Omental fat pad (tissue), 4 donors: ENCODE data around the gene ROBO1. TPM values are rescaled to one million over a fixed set of nuclear protein-coding genes. Genes with fewer than 3 reads are reported as not detected.

ENCODE experiments used
- ATAC-seq: fragments of 150-250 bp; one replicate; pipeline ENCODE4 v1.9.1; 2016; ENCODE audit warnings: mild to moderate bottlenecking, moderate library complexity; ENCODE audit not compliant: low FRiP score
- DNase-seq: peaks from one replicate; pipeline ENCODE4 v3.0.0-alpha.2; 2019; ENCODE audit warnings: low spot score
- total RNA-seq, 4 donors: library from RNA; depleted of rRNA; stranded (reverse); fragments of >200 nt; gene quantifications; one replicate each; pipeline ENCODE4 v1.1.0, GENCODE V29; 2016
- TF ChIP-seq, protein P1 (sequence below), 3 donors: fragments of 450-650 bp; IDR thresholded peaks; one replicate each; pipeline ENCODE4 v1.5.1; 2016 to 2017; ENCODE audit warnings: antibody characterized with exemption in 3 of 3, mild to moderate bottlenecking in 3 of 3, moderate library complexity in 2 of 3

Gene ROBO1
- total RNA-seq, 4 donors from 2014 or later, result 13.7 to 34.2 (median 21.0) TPM

DNA sequence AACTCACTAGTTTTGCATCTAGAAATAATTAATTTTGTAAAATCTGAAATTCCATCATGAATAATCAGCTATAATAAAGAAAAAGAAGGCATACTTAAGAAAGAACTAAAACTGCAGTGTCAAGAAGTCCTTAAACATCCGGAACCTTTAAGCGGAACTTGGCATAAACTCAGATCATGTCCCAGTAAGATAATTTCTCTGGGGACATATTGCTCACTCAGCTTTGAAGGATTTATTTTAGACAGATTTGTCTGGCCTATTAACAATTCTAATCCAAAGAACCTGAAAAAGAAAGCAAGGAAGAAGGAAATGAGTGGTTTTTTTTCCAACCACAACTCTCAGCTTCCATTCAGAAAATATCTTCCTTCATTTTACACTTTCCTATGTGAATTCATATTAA, 850.3 kb downstream of the ROBO1 start:
- ATAC-seq (no peak), DNase-seq (no peak)
- TF ChIP-seq, protein P1, sequence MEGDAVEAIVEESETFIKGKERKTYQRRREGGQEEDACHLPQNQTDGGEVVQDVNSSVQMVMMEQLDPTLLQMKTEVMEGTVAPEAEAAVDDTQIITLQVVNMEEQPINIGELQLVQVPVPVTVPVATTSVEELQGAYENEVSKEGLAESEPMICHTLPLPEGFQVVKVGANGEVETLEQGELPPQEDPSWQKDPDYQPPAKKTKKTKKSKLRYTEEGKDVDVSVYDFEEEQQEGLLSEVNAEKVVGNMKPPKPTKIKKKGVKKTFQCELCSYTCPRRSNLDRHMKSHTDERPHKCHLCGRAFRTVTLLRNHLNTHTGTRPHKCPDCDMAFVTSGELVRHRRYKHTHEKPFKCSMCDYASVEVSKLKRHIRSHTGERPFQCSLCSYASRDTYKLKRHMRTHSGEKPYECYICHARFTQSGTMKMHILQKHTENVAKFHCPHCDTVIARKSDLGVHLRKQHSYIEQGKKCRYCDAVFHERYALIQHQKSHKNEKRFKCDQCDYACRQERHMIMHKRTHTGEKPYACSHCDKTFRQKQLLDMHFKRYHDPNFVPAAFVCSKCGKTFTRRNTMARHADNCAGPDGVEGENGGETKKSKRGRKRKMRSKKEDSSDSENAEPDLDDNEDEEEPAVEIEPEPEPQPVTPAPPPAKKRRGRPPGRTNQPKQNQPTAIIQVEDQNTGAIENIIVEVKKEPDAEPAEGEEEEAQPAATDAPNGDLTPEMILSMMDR (IDR thresholded peaks at IDR 0.05), result no peak

DNA sequence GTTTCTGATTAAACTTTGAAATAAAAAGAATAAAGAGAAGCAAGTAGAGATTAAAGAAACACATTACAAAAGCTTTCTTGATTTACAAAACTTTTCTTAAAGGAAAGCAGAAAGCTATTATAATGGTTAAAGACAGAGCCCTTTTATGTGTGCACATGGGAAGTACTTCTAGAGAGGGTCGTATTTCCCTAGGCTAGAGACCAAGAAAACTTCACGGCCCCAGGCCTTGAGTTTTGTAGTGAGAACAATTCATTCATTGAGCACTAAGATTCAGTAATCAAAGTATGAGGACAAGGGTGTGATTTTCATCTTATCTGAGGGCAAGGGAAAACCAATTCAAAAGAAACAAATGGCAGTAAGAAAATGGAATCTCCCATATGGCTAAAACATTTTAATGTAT, 854.1 kb downstream of the ROBO1 start:
- ATAC-seq, result no peak
- TF ChIP-seq, protein P1 (IDR thresholded peaks at IDR 0.05), result no peak
- no peak for DNase-seq

DNA sequence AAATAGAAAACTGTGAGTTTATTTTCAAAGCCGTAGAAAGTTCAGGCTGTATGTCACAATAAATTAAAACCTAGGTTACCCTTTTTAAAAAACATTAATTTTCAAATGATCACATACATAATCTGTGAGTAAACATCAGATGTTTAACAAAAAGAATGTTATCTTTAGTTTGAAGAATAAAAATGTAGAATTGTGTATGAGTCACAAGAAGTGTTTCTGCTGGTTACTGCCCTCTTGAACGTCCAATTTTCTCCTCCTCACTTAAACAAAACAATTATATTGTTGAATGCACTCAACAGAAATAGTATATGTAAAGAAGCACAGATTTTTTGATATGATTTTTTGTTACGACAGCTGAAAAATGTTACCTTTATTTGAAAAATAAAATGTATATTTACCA, 855.1 kb downstream of the ROBO1 start:
- ATAC-seq (no peak), DNase-seq (no peak)
- TF ChIP-seq, protein P1 (IDR thresholded peaks at IDR 0.05), result no peak

DNA sequence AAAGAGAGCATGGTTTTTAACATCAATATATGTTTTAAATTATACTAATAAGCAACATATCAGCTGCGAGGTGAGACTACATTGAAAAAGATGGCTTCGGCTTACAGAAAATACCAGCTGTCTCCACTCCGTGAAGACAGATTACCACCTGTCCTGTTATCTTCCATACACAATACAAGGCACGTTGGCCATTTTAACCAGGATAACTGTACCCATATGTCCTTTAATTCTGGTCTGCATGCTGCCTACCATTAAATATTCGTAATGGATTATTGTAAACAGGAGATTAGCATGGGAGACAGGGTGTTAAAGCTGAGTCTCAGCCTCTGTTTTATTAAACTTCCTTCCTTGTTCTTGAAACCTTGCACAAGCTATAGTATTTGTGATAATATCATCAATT, 855.5 kb downstream of the ROBO1 start:
- ATAC-seq (no peak), DNase-seq (no peak)
- TF ChIP-seq, protein P1 (IDR thresholded peaks at IDR 0.05), result no peak

DNA sequence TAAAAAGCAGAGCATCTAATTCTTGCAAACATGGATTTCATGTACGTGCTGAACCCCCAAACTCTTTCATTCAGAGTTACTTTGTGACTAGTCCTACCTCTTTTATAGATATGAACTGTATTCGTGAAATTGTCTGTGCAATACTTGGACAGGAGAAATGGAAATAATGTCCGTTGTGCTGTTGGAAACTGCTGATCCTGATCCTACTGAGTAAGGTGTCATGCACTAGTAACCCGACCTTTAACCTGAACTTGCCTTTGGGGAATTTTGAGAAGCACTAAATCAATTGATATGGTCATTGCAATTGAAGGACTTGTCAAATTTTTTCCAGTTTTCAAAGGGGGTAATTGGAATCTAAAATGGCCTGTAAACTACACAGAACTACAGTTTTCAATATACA, 856.4 kb downstream of the ROBO1 start:
- TF ChIP-seq, protein P1 (IDR thresholded peaks at IDR 0.05), result no peak
- no peak for ATAC-seq
- no peak for DNase-seq

DNA sequence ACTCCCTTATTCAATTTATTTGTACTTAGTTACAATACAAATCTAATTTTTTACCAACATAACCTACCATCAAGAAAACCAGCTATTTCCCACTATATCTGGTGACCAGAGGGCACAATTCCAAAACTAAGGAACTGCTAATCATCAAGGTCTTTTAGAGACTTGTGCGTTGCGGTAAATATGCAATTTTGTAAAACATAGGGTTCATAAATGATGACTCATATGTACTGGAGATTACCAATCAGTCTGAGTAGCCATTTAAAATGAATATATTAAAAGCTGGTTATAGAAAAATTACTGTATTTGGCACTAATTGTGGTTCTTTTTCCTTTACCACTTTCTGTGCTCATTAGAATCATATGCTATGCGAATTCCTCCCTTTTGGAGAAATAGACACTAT, 859.6 kb downstream of the ROBO1 start:
- no peak for ATAC-seq
- TF ChIP-seq, protein P1 (IDR thresholded peaks at IDR 0.05), result no peak
- no peak for DNase-seq

DNA sequence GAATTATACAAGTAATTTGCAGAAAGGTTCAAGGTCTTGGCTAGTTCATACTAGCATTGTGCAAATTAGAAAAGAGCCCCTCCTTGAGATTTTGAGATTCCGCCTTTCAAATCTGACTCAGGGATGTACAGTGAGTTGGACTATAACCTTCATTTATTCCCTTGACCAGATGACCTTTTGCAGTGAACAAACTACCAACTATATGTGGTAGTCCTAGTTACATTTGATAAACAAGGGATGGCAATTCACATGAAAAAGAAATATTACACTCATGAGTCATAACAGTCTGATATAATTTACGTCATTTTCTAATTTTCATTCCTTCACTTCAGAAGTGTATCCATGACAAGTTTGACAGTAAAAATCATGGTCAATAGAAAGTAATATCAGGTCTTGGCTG, 860.4 kb downstream of the ROBO1 start:
- DNase-seq (no peak), ATAC-seq (no peak)
- TF ChIP-seq, protein P1 (IDR thresholded peaks at IDR 0.05), result no peak
